Mucosa of rectum (tissue), 2 donors: Measurements from ENCODE around the gene ALDOC.
"Not testable (repeated sequence)": the region's sequence is repeated elsewhere in the genome, so short reads cannot be mapped to it uniquely, and the experiment has no call there.

Experiments
- H3K27ac ChIP-seq, 2 donors: one replicate each; pipeline ENCODE4 v1.7.0; 2013; ENCODE audit warnings: inconsistent platforms in 2 of 2, low read depth in 2 of 2, low read length in 2 of 2
- H3K27me3 ChIP-seq, 2 donors: one replicate each; pipeline ENCODE4 v1.7.0; 2013; ENCODE audit warnings: low read length in 2 of 2; ENCODE audit not compliant: control insufficient read depth in 2 of 2, insufficient read depth in 2 of 2
- H3K36me3 ChIP-seq, 2 donors: one replicate each; pipeline ENCODE4 v1.7.0; 2013; ENCODE audit warnings: low read length in 2 of 2; ENCODE audit not compliant: control insufficient read depth in 2 of 2, insufficient read depth in 2 of 2
- H3K4me1 ChIP-seq, 2 donors: one replicate each; pipeline ENCODE4 v1.7.0; 2013; ENCODE audit warnings: low read length in 2 of 2, mild to moderate bottlenecking in 1 of 2; ENCODE audit not compliant: control insufficient read depth in 2 of 2, insufficient read depth in 2 of 2
- H3K4me3 ChIP-seq, 2 donors: one replicate each; pipeline ENCODE4 v1.7.0; 2013; ENCODE audit warnings: low read length in 2 of 2
- H3K9ac ChIP-seq, 2 donors: one replicate each; pipeline ENCODE4 v1.7.0; 2013; ENCODE audit warnings: low read length in 2 of 2, low read depth in 1 of 2, mild to moderate bottlenecking in 1 of 2
- H3K9me3 ChIP-seq, 2 donors: one replicate each; pipeline ENCODE4 v1.7.0; 2013; ENCODE audit warnings: low read length in 2 of 2; ENCODE audit not compliant: control insufficient read depth in 2 of 2
- donor health status: healthy.
- donor health status: Normal muscosa, but diverticular disease.

ALDOC gene

GRCh38 chr17:28585851-28586250 lies 9.2 kb upstream of the ALDOC start:
- H3K4me1 ChIP-seq: no peaks in the 10 kb centered on the region
- no peak overlapping the region for H3K27ac ChIP-seq
- H3K9ac ChIP-seq: no peak overlapping the region
- peaks cover 33 to 35% of the 10 kb centered on the region in 2 donors for H3K36me3 ChIP-seq
- no peak overlapping the region for H3K4me3 ChIP-seq
- H3K27me3 ChIP-seq: no peaks in the 10 kb centered on the region
- no peaks in the 10 kb centered on the region for H3K9me3 ChIP-seq

GRCh38 chr17:28584434-28584833 lies 7.7 kb upstream of the ALDOC start:
- H3K27ac ChIP-seq: no peak overlapping the region
- H3K36me3 ChIP-seq: peaks cover 33 to 35% of the 10 kb centered on the region in 2 donors
- H3K9ac ChIP-seq: no peak overlapping the region

GRCh38 chr17:28582513-28582912 lies 5.8 kb upstream of the ALDOC start:
- Histone ChIP-seq H3K27me3 (no peaks in the 10 kb centered on the region), H3K36me3 (peaks cover 37 to 38% of the 10 kb centered on the region in 2 donors), H3K27ac (no peak overlapping the region), H3K4me1 (no peaks in the 10 kb centered on the region), H3K9ac (no peak overlapping the region), H3K9me3 (no peaks in the 10 kb centered on the region), H3K4me3 (no peak overlapping the region)

More at GRCh38 chr17:28584434-28584833, 7.7 kb upstream of the ALDOC start:
- H3K9me3 ChIP-seq: no peaks in the 10 kb centered on the region
- no peaks in the 10 kb centered on the region for H3K4me1 ChIP-seq
- H3K27me3 ChIP-seq: no peaks in the 10 kb centered on the region
- no peak overlapping the region for H3K4me3 ChIP-seq

GRCh38 chr17:28580959-28581358 lies 4.3 kb upstream of the ALDOC start:
- Histone ChIP-seq H3K4me3 (no peak overlapping the region), H3K9me3 (no peaks in the 10 kb centered on the region), H3K9ac (no peak overlapping the region), H3K4me1 (peaks cover 0 to 7% of the 10 kb centered on the region in 2 donors), H3K27ac (no peak overlapping the region), H3K27me3 (no peaks in the 10 kb centered on the region), H3K36me3 (peaks cover 34 to 36% of the 10 kb centered on the region in 2 donors)

- Histone ChIP-seq H3K9me3 (no peaks in the 10 kb centered on the region), H3K9ac (no peak overlapping the region), H3K27ac (no peak overlapping the region), H3K4me1 (peaks cover 0 to 7% of the 10 kb centered on the region in 2 donors), H3K36me3 (peaks cover 22 to 23% of the 10 kb centered on the region in 2 donors), H3K27me3 (no peaks in the 10 kb centered on the region), H3K4me3 (no peak overlapping the region)
Observed at GRCh38 chr17:28579526-28579925, 2.8 kb upstream of the ALDOC start.

GRCh38 chr17:28578246-28579195 lies 1.8 kb upstream of the ALDOC start:
- Histone ChIP-seq H3K27me3 (no peaks in the 10 kb centered on the region), H3K9me3 (no peaks in the 10 kb centered on the region), H3K9ac (no peak overlapping the region), H3K4me1 (peaks cover 0 to 7% of the 10 kb centered on the region in 2 donors), H3K4me3 (no peak overlapping the region), H3K27ac (no peak overlapping the region), H3K36me3 (peaks cover 12 to 16% of the 10 kb centered on the region in 2 donors)

GRCh38 chr17:28577466-28577824 lies 750 bp upstream of the ALDOC start:
- no peak overlapping the region for H3K4me3 ChIP-seq
- H3K4me1 ChIP-seq: peaks cover 5 to 10% of the 10 kb centered on the region in 2 donors
- H3K9ac ChIP-seq: no peak overlapping the region
- H3K27ac ChIP-seq: no peak overlapping the region
- H3K36me3 ChIP-seq: peaks cover 5 to 10% of the 10 kb centered on the region in 2 donors
- no peaks in the 10 kb centered on the region for H3K9me3 ChIP-seq
- H3K27me3 ChIP-seq: no peaks in the 10 kb centered on the region

GRCh38 chr17:28576016-28576415 lies 679 bp downstream of the ALDOC start:
- H3K4me3 ChIP-seq, H3K9me3 ChIP-seq, H3K9ac ChIP-seq, H3K27ac ChIP-seq, H3K36me3 ChIP-seq, H3K27me3 ChIP-seq: not testable (repeated sequence)
- peaks cover 13 to 17% of the 10 kb centered on the region in 2 donors for H3K4me1 ChIP-seq

GRCh38 chr17:28575126-28575795 lies 1.4 kb downstream of the ALDOC start:
- Histone ChIP-seq H3K27ac (no peak overlapping the region), H3K27me3 (no peaks in the 10 kb centered on the region), H3K4me3 (no peak overlapping the region), H3K9ac (no peak overlapping the region), H3K36me3 (peaks cover 3 to 4% of the 10 kb centered on the region in 2 donors), H3K9me3 (no peaks in the 10 kb centered on the region), H3K4me1 (peaks cover 19 to 20% of the 10 kb centered on the region in 2 donors)

GRCh38 chr17:28574526-28574925 lies 2.2 kb downstream of the ALDOC start:
- Histone ChIP-seq H3K27me3 (no peaks in the 10 kb centered on the region), H3K4me3 (no peak overlapping the region), H3K9ac (no peak overlapping the region), H3K9me3 (no peaks in the 10 kb centered on the region), H3K4me1 (peaks cover 20 to 22% of the 10 kb centered on the region in 2 donors), H3K36me3 (peaks cover 3 to 4% of the 10 kb centered on the region in 2 donors), H3K27ac (no peak overlapping the region)
